B cell (primary cell): ENCODE data around the gene PDE3B.

Source experiments
- CTCF ChIP-seq: fragments of 200-600 bp; IDR thresholded peaks from one replicate; pipeline ENCODE4 v1.8.0; 2022; ENCODE audit warnings: antibody characterized with exemption, mild to moderate bottlenecking
- EZH2 ChIP-seq: IDR thresholded peaks from 2 replicates; pipeline ENCODE4 v1.6.1; 2012; ENCODE audit warnings: borderline replicate concordance, low read depth, mild to moderate bottlenecking, moderate library complexity, low read length; ENCODE audit not compliant: insufficient read depth, poor library complexity, severe bottlenecking

- TF ChIP-seq CTCF (no peak), EZH2 (no peak)
Observed at GRCh38 chr11:14858404-14858803, 214.8 kb downstream of the PDE3B start.
